ENCODE results near the gene ZNF276.
A peak's percentile ranks its signal among the peaks of the same experiment; 100 is the strongest.
"Not testable (repeated sequence)": the region's sequence is repeated elsewhere in the genome, so short reads cannot be mapped to it uniquely, and the experiment has no call there.

ZNF276 gene

DNA sequence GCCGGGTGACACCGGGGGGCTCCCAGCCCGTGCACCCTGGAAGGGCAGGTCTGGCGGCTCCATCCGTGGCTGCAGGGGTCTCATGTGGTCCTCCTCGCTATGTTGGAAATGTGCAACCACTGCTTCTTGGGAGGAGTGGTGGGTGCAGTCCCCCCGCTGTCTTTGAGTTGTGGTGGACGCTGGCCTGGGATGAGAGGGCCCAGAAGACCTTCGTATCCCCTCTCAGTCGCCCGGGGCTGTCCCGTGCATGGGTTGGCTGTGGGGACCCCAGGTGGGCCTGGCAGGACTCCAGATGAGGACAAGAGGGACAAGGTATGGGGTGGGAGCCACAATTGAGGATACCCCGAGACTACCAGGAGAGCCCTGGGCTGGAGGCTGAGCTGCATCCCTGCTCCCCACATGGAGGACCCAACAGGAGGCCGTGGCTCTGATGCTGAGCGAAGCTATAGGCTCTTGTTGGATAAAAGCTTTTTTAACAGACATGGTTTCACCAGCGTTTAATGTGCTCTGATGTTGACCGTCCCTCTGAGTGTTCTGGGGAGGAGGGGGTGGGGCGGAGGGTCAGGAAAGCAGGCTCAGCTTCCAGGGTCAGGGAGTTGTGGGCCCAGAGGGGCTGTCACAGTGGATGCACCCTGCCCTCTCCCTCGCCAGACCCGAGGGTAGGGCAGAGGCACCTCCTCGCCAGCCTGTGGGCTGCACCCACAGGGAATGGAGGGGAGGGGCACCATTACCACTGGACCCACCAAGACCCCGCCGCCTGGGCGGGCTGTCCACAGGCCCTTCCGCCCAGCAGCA is 25.3 kb upstream of the ZNF276 start:
- no peak for DNase-seq (ENCODE audit: low read depth)

DNA sequence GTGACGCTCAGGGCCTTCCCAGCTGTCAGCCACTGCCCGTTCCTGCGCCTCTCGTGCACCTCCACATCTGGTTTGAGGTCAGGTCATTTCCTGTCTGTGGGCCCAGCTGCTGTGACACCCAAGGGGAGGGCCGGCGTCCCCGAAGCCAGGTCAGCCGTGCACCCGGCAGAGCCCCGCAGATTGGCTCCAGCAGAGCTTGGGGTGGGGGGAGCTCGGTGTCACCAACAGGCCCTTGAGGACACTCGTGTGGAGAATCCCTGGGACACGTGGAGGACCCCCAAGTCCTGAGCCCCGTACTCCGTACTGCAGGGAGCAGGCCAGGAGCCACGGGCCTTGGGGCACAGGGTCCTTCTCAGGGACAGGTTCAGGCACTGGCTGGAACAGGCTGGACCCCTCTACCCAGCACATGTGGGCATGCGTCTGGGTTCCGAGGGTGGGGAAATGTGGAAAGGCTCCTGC is 24.6 kb upstream of the ZNF276 start:
- no peak for DNase-seq (ENCODE audit: low read depth)

DNA sequence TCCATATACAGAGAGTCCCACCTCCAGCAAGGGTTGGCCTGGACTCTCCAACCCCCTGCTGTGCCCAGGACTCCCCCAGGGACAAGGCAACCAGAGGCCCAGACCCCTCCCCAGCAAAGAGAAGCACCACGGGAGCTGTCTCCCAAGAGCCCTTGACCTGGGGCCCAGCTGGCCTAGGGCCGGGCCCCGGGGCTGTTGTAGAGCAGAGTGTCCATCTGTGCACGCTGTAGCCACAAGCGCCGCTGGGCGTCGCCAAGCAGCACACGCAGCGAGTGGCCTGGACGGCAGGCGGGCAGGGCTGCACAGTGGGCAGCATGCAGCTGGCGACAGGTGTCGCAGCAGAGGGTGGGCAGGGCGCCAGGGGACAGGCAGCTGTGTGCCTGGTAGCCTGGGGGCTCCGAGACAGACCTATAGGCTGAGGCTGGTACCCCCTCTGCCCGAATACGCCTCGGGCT is 24.1 kb upstream of the ZNF276 start:
- DNase-seq (ENCODE audit: low read depth) = no peak

DNA sequence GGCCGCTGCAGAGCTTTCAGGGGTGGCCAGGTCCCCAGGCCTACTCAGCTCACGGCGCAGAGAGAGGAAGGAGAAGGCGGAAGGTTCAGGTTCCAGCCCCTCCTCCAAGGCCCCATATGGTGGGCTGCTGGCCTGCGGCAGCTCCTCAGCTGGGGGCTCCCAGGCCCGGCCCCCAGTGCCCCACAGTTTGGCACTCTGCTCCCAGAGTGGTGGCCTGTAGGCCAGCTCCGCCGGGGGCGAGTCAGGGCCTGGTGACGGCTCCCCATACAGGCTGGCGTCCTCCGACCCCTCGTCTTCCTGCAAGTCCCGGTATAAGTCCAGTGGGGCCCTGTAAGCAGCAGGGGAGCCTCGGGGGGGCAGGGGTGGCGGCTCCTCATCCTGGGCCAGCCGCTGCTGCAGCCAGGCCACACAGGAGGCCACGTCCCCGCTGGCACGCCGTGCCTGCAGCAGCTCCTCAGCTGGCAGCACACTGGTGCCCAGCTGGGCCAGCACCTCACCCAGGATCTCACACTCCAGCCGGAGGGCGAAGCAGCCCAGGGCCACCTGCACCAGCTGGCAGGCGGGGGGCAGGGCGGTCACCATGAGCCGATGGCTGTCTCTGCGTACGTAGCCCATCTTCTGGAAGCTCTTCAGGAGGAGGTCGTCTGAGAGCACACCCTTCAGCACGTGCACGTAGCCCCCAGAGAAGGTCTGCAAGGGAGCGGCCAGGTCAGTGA is 23.6 kb upstream of the ZNF276 start:
- no peak for DNase-seq (ENCODE audit: low read depth)

DNA sequence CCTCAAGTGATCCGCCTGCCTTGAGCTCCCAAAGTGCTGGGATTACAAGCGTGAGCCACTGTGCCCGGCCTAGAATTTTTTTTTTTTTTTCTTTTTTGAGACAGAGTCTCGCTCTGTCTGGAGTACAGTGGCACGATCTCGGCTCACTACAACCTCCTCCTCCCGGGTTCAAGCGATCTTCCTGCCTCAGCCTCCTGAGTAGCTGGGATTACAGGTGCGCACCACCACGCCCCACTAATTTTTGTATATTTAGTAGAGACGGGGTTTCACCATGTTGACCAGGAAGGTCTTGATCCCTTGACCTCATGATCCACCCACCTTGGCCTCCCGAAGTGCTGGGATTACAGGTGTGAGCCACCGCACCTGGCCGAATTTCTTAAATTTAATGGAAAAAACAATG is 22.6 kb upstream of the ZNF276 start:
- DNase-seq (ENCODE audit: low read depth) = not testable (repeated sequence)

DNA sequence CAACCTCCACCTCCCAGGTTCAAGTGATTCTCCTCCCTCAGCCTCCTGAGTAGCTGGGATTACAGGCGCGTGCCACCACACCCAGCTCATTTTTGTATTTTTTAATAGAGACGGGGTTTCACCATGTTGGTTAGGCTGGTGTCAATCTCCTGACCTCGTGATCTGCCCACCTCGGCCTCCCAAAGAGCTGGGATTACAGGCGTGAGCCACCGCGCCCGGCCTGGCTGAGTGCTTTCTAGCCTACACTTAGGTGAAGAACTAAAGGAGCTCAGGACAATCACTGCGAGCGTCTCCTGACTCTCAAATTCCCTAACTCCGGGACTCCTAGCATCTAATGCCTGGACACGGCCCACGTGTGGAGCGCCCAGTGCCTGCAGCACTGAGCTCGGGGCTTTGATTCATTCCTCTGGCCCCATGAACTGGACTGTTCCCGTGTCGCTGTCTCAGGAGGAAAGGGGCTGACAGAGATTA is 21.7 kb upstream of the ZNF276 start:
- not testable (repeated sequence) for DNase-seq (ENCODE audit: low read depth)

DNA sequence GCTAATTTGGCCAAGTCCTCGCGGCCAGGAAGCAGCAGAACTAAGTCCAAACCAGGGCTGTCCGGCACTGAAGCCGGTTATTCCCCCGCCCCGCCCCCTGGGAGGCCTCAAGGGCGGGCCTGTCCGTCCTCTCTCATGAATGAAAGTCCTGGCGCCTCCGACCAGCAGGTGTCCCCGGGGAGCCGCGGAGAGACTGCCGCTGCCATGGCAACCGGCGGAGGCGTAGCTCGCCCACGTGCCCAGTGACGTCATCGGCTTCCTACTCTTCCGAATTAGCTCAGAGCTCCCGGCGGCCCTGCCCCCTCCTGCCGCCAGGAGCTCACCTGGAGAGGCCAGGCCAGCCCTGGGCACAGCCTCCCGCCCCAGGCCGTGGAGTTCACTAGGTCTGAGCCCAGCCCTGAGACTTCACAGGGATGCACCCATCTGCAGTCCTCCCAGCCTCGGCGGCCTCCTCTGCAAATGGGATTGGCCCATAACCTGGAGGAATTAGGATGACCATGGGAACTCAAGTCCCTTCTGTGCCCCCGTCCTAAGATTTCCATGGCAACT is 21.2 kb upstream of the ZNF276 start:
- peak; percentile 97 for DNase-seq (ENCODE audit: low read depth)

DNA sequence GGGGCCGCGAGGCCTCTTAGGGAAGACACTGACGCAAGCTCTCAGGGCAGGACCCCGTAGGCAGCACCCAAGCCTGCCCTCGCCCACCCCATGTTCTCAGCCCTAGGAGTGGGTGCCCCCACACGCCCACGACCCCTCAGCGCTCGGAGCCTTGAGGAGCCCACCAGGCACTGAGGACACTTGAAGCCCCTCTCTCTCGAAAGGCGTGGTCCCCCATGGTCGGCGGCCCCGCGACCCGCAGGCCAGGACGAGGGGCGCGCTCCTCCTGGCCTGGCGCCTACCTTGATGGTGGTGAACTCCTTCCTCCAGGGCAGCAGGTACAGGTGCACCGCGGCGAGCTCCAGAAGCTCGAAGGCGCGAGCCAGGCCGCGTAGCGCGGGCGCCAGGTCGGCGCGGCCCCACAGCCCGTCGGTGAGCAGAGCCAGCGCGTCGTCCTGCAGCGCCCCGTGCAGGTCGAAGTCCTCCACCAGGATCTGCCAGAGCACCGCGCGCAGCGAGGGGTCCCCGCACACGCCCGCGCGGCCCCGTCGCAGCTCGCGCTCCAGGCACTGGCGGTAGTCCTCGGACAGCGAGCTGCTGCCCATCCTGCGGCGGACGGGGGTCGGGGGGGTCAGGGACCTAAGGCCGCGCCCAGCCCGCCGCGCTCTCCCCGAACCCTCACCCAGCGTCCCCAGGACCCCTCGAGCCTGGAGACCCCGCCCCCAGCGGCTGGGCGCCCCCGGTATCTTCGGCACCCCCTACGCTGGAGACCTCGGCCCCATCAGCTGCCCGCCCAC is 20.5 kb upstream of the ZNF276 start:
- DNase-seq (ENCODE audit: low read depth) = no peak

DNA sequence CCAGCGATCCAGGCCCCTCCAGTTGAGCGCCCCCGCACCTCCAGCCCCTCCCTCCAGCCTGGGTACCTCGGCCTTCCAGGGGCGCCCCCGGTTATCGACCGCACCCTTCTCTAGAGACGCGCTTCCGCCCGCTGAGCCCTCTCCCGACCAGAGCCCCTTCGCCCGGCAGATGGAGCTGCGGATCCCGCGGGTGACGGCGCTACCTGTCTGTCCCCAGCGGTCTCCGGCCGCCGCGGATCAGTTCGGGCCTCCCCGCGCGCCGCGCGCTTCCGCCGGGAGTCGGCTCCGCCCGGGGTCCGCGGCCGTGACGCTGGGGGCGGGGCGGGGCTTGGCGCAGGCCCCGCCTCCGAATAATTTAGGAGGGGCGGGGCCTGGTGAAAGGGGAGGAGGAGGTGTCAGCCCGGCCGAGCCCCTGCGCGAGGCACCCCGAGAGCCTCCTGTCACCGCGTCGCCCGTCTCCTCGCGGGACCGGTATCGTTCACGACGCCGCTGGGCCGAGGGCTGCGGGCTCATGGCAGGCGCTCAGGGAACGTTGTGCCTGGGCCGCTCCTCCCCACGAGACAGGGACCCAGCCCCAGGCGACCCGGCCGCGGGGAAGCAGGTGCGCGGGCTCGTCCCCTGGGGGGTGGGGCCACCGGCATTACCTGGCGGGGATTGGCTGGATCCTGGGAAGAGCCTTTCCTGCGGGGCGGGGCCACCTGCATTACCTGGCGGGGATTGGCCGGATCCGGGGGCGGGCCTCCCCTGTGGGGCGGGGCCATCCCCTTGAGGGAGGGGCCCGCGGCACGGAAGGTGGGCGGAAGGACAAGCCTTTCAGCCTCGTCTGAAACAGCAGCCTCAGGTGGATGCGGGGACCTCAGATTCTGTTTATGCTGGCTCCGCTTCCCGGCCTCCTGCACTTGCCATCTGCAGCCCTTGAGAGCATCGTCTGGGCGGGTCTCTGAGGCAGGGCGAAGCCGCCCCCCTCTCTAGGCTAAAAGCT is 19.6 kb upstream of the ZNF276 start, which contains the start of gene SPATA2L:
Gene SPATA2L (minus strand): TSS at position 281 of the 982 bp plus-strand sequence. CDS start 473 bp downstream, outside the sequence.
- peak; percentile 95 for DNase-seq (ENCODE audit: low read depth)

DNA sequence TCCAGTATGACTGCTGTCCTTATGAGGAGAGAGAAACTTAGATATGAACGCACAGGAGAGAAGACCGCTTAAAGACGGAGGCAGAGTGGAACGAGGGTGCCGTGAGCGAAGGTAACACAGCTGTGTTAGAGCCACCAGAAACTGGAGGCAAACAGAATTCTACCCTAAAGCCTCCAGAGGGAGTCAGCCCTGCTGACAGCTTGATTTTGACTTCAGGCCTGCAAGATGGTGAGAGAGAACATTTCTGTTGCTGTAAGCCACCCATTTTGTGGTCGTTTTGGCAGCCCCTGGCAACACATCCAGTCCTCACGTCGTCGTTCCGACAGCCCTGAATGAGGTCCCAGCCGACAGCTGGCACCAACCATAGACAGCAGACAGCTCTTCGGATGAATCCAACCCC is 17.1 kb upstream of the ZNF276 start:
- DNase-seq (ENCODE audit: low read depth) = no peak

DNA sequence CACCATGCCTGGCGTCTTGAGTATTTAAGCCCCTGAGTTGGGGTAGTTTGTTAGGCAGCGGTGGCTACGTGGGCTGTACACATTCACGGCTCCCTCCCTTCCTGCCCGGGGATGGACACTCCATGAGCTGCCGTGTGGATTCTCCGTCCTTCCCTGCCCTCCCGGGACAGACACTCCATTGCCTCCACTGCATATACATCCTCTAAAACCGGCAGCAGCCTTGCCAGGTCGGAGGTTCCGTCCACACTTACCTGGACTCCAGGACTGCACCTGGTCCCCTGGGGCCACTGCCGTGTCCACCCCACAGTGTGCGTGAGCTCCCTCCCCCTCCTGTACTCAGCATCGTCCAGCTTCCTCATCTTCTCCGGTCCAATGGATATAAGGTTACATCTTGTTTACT is 16.3 kb upstream of the ZNF276 start:
- DNase-seq (ENCODE audit: low read depth) = no peak

DNA sequence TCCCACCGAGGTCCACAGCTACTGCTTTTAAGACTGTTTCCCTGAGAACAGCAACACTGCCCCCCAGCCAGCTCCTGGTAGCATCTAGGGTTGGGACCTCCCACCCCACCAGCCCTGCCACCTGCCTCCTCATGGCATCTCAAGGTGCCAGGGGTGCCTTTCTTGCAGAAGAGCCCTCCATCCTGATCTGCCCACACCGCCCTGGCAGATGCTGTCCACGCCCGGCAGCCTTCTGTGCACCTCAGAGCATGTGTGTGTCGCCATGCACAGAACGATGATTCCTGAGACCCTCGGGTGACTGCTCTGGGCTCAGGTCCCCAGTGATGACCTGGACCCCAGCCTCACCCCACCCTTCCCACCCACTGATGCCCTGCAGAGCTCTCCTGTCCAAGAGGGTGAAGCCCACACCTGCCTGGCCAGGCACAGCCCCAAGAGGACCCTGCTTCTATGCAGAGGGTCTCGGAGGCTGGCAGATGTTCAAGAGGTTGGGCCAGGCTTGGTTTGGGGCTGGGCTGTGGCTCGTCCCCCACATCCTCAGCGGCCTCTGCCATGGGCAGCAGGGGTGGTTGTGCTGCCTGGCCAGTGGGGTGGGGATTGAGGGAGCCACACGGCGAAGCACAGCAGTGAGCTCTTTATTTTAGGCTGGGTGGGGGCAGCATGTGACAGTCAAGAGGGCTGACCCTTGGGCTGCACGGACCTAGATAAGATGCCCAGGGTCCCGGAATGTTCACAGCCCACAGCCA is 14.6 kb upstream of the ZNF276 start:
- DNase-seq (ENCODE audit: low read depth) = no peak

DNA sequence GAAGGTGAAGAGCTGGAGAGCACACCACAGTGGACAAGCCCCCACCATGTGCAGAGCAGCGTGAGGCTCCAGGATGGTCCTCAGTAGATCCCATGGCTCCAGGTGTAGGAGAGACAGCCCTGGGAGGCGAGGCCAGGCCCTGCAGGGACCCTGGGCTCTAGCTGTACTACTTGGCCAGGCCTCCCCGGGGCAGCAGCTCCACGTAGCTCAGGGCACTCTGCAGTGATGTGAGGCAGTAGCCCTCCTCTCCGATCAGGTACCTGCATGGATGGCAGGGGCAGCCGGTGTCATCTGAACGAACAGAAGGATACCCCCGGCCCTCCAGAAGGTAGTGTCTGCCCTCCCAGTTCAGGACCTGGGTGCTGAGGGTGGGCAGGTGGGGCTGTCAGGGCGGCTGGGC is 13.6 kb upstream of the ZNF276 start:
- DNase-seq (ENCODE audit: low read depth) = no peak

DNA sequence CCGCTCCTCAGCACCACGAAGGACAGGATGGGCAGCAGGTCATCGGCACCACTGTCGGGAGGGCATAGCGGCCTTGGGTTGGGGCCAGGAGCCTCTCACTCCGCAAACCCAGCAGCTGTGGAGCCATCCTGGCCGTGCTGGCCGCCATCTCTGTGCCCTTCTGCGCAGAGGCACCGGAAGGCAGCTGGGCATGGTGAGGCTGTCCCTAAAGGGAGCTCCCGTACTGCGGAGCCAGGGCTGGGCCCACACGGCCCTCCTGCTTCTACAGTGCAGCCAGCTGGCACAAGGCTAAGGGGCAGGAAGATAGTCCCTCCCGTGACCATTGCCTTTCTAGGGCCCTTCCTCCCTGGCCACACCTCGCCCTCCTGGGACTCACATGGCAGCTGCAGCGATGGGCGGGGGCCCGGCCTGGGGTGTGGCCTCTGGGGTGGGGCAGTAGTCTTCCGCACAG is 12.8 kb upstream of the ZNF276 start:
- DNase-seq (ENCODE audit: low read depth) = no peak

DNA sequence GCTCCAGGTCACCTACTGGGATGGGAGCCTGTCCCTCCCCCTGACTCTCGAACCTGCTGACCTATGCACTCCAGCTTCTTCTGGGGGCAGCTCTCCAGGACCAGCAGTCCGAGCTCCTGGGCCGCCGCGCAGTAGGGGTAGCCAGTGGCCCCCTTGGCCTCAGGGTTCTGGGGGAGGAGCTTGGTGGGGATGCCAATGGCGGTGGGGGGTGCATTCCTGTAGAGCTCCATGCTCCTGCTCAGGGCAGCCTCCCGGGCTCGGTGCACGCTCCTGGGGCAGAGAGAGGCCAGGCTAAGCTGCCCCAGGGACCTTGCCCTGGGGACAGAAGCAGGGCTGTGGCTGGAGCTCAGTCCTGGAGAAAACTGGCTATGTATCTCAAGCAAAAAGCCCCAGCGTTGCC is 12.2 kb upstream of the ZNF276 start:
- no peak for DNase-seq (ENCODE audit: low read depth)

DNA sequence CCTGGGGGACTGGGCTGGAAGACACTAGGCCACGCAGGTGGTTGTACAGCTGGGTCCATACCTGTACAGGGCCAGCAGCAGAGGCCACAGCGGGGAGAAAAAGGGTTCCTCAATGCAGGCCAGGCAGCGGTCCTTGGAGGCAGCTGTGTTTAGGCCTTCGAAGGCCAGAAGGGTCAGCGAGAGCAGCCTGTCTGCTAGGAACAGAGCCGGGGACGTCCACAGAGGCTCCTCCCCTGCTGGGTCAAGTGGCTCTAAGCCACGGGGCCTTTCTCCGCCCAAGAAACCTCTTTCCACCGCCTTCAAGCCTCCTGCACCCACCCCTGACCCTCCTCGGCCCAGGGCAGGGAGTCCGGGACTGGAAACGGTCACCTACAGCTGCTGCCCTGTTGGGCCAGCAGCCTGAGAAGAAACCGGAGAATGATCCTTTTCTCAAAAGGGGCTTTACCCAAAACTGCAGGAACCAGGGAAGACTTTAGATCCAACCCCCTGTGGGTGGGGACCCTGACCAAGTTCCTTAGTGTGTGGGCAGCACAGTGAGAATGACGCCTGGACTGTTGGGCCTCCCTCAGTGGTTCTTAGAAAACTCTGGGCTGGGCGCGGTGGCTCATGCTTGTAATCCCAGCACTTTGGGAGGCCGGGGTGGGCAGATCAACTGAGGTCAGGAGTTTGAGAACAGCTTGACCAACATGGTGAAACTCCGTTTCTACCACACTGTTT is 11.5 kb upstream of the ZNF276 start:
- DNase-seq (ENCODE audit: low read depth) = no peak

DNA sequence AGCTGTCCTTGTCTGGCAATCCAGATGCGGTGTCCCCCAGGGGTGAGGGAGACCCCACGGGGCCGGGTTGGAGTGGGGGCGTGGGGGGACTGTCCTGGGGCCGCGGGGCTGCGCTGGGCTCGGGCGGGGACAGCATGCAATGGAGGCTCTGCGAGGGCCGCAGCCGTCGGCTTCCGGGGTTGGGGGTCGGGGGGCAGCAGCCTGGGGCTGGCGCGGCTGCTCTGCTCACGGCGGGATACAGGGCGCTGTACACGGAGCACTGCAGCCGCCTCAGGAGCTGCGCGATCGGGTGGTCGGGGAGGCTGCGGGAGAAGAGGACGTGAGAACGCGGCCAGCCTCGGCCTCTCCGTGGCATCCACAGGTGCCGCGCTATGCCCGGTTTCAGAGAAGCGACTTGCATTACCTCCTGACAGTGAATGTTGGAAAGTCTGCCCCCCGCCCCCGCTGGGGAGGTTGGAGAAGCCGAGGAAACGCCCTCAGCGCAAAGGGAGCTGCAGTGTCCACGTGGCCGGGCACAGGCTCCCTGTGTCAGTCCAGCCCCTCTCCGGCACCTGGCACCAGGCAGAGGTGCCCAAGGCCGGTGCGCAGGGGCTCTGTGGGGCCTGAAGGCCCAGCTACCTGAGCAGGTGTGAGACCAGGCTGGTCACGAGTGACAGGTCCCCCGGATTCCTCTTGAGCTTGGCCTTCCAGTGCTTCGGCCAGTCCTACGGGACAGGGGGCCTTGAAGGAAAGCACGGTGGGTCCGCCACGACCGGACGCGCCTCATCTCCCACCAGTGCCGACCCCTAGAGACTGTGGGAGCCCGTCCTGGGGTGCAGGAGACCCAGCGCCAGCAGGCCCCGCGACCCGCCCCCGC is 10.4 kb upstream of the ZNF276 start:
- no peak for DNase-seq (ENCODE audit: low read depth)

DNA sequence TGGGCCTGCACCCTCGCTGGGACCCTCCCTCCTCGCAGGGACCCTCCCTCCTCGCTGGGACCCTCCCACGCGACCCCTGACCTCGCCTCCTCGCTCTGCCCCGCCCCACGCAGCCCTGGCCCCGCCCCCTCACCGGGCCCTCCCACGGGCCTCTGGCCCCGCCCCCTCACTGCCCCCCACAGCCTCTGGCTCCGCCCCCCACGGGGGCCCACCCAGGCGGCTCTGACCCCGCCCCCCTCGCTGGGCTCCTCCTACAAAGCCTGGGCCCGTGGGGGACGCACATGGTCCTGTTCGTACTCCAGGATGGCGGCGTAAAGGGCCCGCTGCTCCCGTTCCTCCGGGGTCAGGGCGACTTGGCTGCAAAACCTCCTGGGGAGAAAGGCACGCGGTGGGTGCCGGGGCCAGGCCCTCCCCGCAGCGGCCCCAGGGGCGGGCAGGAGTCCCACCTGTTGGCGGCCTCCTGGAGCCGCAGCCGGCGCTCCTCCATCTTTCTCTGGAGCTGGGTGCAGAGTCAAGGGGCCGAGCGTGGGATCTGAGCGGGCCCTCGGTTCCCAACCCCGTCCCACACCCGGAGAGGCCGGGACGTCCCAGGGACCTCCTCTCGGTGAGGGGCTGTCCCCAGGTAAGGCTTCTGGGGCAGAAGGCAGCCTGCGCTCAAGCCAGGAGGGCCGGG is 9.6 kb upstream of the ZNF276 start:
- DNase-seq (ENCODE audit: low read depth) = no peak
